GM23248 (cell line): ENCODE data around the gene TEX13B.

ENCODE experiments used
- EZH2 ChIP-seq: fragments of 200-600 bp; sonication (generic); IDR thresholded peaks from 2 replicates; pipeline ENCODE4 v1.6.1; 2018; ENCODE audit warnings: antibody characterized with exemption, mild to moderate bottlenecking; ENCODE audit not compliant: insufficient read depth, poor library complexity, severe bottlenecking
- EZH2phosphoT487 ChIP-seq: fragments of 200-600 bp; sonication (generic); IDR thresholded peaks from 2 replicates; pipeline ENCODE4 v1.6.1; 2018; ENCODE audit warnings: antibody characterized with exemption, moderate library complexity, mild to moderate bottlenecking, low read depth; ENCODE audit not compliant: insufficient read depth

DNA sequence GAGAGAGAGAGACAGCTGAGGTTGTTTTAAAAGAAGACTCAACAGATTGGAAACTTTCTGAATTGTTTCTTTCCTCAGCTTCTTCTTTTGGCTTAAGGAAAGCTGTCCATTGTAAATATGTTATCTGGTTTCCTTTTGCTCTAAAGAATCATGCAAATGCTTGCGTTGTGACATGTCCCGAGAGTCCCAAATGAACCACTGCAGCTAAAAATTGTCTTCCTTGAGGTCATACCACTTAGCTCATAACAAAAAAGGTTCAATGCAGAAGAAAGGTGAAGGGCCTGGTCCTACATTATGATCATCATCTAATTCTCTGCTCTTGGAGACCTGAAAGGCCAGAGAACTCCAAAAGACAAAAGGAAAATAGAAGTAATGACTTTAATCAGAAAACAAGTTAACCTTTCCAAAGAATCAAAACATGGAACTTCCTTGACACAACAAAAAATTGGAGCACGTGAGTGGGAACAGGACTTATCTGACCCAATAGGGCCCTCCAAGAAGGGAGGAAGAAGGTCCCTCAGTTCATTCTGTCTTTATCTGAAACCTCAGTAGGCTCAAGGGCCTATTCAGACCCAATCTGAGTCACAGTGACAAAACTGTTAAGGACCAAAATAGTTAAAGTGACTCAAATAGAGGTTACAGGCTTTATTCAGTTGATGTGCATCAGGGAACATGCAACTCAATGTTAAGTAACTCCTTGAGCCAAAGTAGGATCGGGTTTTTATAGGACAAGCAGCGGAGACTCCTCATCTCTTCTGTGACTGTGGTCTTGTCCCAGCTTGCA lies 48.0 kb upstream of the TEX13B start:
- TF ChIP-seq EZH2phosphoT487 (no peak), EZH2 (no peak)
